ENCODE measurements around the gene IRS1. TPM values are rescaled to one million over a fixed set of nuclear protein-coding genes. Genes with fewer than 3 reads are reported as not detected.

The IRS1 gene
- total RNA-seq, 1 donor from 2014 or later, result 3.2 TPM

- ChIA-PET POLR2A (interaction anchor here (1.0 to 3.4 kb wide), 5 partner anchors 7 to 187 kb away, joined by 3 to 34 read pairs (median 8); partner anchors contain the start of gene RHBDD1), CTCF (interaction anchor here (1.5 to 6.0 kb wide), 5 partner anchors 8 to 908 kb away, joined by 4 to 59 read pairs (median 18); partner anchors contain the start of gene RHBDD1)
- intact Hi-C loops (cut with micrococcal nuclease), result loop anchor here (1.0 to 2.0 kb wide), 2 partner anchors 309 to 493 kb away; no protein-coding TSS in a partner anchor
- no peak for TF ChIP-seq CTCF (IDR thresholded peaks at IDR 0.05)
- H3K27me3 Mint-ChIP-seq, result no peaks in the 10 kb centered on the region
- ATAC-seq (ENCODE audit: low read depth) (no peak), DNase-seq (no peak)
- peak overlapping the region; percentile 74 for H3K27ac Mint-ChIP-seq
- H3K36me3 Mint-ChIP-seq (ENCODE audit: low read depth), result peaks cover 1% of the 10 kb centered on the region
- no peaks in the 10 kb centered on the region for H3K9me3 Mint-ChIP-seq
- peaks cover 48% of the 10 kb centered on the region for H3K4me1 Mint-ChIP-seq
- peak overlapping the region; percentile 92 for H3K4me3 Mint-ChIP-seq
Observed at GRCh38 chr2:226797989-226798421, 1.6 kb downstream of the IRS1 start.

GRCh38 chr2:226797289-226797988 is 2.2 kb downstream of the IRS1 start:
- Mint-ChIP-seq H3K9me3 (no peaks in the 10 kb centered on the region), H3K36me3 (ENCODE audit: low read depth) (peaks cover 1% of the 10 kb centered on the region), H3K27ac (no peak overlapping the region), H3K4me3 (peak overlapping the region; percentile 92), H3K4me1 (peaks cover 49% of the 10 kb centered on the region), H3K27me3 (no peaks in the 10 kb centered on the region)
- intact Hi-C loops (cut with micrococcal nuclease), result no loop called here
- no peak for TF ChIP-seq CTCF (IDR thresholded peaks at IDR 0.05)
- DNase-seq (no peak), ATAC-seq (ENCODE audit: low read depth) (no peak)
- ChIA-PET POLR2A (interaction anchor here (1.0 to 3.4 kb wide), 4 partner anchors 7 to 112 kb away, joined by 3 to 34 read pairs (median 20); partner anchors contain the start of gene RHBDD1), CTCF (interaction anchor here (1.5 to 6.0 kb wide), 5 partner anchors 8 to 907 kb away, joined by 4 to 59 read pairs (median 18); partner anchors contain the start of gene RHBDD1)

- ChIA-PET CTCF (interaction anchor here (2.1 kb wide), 1 partner anchor 907 kb away, joined by 6 read pairs; no protein-coding TSS in a partner anchor), POLR2A (no interaction called here)
- H3K27me3 Mint-ChIP-seq, result no peaks in the 10 kb centered on the region
- intact Hi-C loops (cut with micrococcal nuclease), result no loop called here
- no peak for TF ChIP-seq CTCF (IDR thresholded peaks at IDR 0.05)
- no peak for ATAC-seq (ENCODE audit: low read depth)
- peaks cover 52% of the 10 kb centered on the region for H3K4me1 Mint-ChIP-seq
- no peak overlapping the region for H3K27ac Mint-ChIP-seq
- H3K9me3 Mint-ChIP-seq, result no peaks in the 10 kb centered on the region
- H3K4me3 Mint-ChIP-seq, result peak overlapping the region; percentile 57
- no peak for DNase-seq
- peaks cover 1% of the 10 kb centered on the region for H3K36me3 Mint-ChIP-seq (ENCODE audit: low read depth)
Observed at GRCh38 chr2:226796840-226797288, 2.8 kb downstream of the IRS1 start.

GRCh38 chr2:226796012-226796839 is 3.4 kb downstream of the IRS1 start:
- intact Hi-C loops (cut with micrococcal nuclease), result no loop called here

More at GRCh38 chr2:226796012-226796839, 3.4 kb downstream of the IRS1 start:
- H3K4me1 Mint-ChIP-seq, result peaks cover 48% of the 10 kb centered on the region
- no peak overlapping the region for H3K4me3 Mint-ChIP-seq
- POLR2A ChIA-PET, result no interaction called here
- CTCF ChIA-PET, result interaction anchor here (2.1 kb wide), 1 partner anchor 907 kb away, joined by 6 read pairs; no protein-coding TSS in a partner anchor
- H3K36me3 Mint-ChIP-seq (ENCODE audit: low read depth), result peaks cover 3% of the 10 kb centered on the region
- H3K27me3 Mint-ChIP-seq, result no peaks in the 10 kb centered on the region
- DNase-seq (no peak), ATAC-seq (ENCODE audit: low read depth) (no peak)
- TF ChIP-seq CTCF (IDR thresholded peaks at IDR 0.05), result no peak
- no peak overlapping the region for H3K27ac Mint-ChIP-seq
- H3K9me3 Mint-ChIP-seq, result no peaks in the 10 kb centered on the region
